Measurements from ENCODE around the gene HSPA5.

- no peak for TF ChIP-seq CTCF (IDR thresholded peaks at IDR 0.05; ENCODE audit: low read depth, low read length, poor library complexity, severe bottlenecking)
- no peak for TF ChIP-seq EZH2phosphoT487 (IDR thresholded peaks at IDR 0.05; ENCODE audit: borderline replicate concordance, low read length)
Measured at GRCh38 chr9:125235804-125236519, 5.2 kb downstream of the HSPA5 start.

All from DOHH2 (cell line).